Type B pancreatic cell (in vitro differentiated cells): Measurements from ENCODE around the gene NDUFS2. TPM values are rescaled to one million over a fixed set of nuclear protein-coding genes. Genes with fewer than 3 reads are reported as not detected.

Source experiments
- DNase-seq: peaks from one replicate; pipeline ENCODE4 v3.0.0; 2021; ENCODE audit warnings: mixed read lengths; ENCODE audit not compliant: unreplicated experiment; ENCODE audit errors: extremely low spot score
- H3K27ac Mint-ChIP-seq: 2 replicates; pipeline ENCODE4 v1.8.0; 2021; ENCODE audit warnings: mild to moderate bottlenecking, mixed read lengths
- H3K27me3 Mint-ChIP-seq: 2 replicates; pipeline ENCODE4 v1.8.0; 2021; ENCODE audit warnings: mixed read lengths
- H3K36me3 Mint-ChIP-seq: 2 replicates; pipeline ENCODE4 v1.8.0; 2021; ENCODE audit warnings: mixed read lengths
- H3K4me1 Mint-ChIP-seq: one replicate; pipeline ENCODE4 v1.8.0; 2021; ENCODE audit warnings: mixed read lengths; ENCODE audit not compliant: unreplicated experiment
- H3K4me3 Mint-ChIP-seq: 2 replicates; pipeline ENCODE4 v1.8.0; 2021; ENCODE audit warnings: mild to moderate bottlenecking, mixed read lengths
- H3K9me3 Mint-ChIP-seq: 2 replicates; pipeline ENCODE4 v1.8.0; 2021; ENCODE audit warnings: mixed read lengths
- total RNA-seq: library from RNA; stranded (reverse); gene quantifications from 2 replicates; pipeline ENCODE4 v1.2.1, GENCODE V29; 2021; ENCODE audit warnings: low replicate concordance
- TF ChIP-seq, protein P1 (sequence below): fragments of 200-600 bp; sonication (generic); conservative IDR thresholded peaks from 2 replicates; pipeline ENCODE4 v1.5.0; 2021; ENCODE audit warnings: antibody characterized with exemption, mild to moderate bottlenecking

The NDUFS2 gene
- total RNA-seq, 1 donor from 2014 or later: 93.1 TPM

DNA sequence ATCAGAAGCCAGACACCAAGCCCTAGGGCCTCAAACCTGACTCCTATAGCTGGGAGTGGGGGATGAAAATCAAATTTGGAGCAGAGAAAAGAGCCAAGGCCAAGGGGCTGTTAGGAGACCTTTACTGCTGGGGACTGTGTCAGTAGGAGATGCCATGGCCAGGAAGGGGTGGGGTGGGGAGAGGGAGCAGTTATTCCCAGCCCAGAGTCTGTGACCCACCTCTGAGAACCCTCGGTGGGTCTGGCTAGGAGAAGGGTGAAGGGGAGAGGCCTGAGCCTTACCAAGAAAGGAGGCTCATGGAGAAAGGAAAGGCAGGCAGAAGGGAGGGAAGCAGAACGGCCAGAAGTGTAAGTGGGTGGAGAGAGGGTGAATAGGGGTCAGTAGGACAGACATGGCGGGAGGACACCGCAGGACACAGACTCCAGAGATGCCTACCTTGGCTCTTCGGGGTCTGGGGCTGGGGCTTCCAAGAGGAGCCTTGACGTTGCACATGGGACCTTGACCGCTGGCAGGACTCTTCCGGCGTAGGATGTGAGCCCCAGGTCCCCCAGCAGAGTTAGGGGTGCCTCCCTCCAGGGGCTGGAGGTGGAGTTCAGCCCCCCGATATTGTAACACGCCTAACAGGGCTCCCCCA is 4.5 kb upstream of the NDUFS2 start:
- Mint-ChIP-seq H3K27me3 (peaks cover 9% of the 10 kb centered on the region), H3K36me3 (no peaks in the 10 kb centered on the region), H3K27ac (peak overlapping the region; percentile 48), H3K4me3 (peak overlapping the region; percentile 72), H3K4me1 (peaks cover 29% of the 10 kb centered on the region), H3K9me3 (no peaks in the 10 kb centered on the region)
- TF ChIP-seq, protein P1, sequence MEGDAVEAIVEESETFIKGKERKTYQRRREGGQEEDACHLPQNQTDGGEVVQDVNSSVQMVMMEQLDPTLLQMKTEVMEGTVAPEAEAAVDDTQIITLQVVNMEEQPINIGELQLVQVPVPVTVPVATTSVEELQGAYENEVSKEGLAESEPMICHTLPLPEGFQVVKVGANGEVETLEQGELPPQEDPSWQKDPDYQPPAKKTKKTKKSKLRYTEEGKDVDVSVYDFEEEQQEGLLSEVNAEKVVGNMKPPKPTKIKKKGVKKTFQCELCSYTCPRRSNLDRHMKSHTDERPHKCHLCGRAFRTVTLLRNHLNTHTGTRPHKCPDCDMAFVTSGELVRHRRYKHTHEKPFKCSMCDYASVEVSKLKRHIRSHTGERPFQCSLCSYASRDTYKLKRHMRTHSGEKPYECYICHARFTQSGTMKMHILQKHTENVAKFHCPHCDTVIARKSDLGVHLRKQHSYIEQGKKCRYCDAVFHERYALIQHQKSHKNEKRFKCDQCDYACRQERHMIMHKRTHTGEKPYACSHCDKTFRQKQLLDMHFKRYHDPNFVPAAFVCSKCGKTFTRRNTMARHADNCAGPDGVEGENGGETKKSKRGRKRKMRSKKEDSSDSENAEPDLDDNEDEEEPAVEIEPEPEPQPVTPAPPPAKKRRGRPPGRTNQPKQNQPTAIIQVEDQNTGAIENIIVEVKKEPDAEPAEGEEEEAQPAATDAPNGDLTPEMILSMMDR: no peak
- DNase-seq: no peak

DNA sequence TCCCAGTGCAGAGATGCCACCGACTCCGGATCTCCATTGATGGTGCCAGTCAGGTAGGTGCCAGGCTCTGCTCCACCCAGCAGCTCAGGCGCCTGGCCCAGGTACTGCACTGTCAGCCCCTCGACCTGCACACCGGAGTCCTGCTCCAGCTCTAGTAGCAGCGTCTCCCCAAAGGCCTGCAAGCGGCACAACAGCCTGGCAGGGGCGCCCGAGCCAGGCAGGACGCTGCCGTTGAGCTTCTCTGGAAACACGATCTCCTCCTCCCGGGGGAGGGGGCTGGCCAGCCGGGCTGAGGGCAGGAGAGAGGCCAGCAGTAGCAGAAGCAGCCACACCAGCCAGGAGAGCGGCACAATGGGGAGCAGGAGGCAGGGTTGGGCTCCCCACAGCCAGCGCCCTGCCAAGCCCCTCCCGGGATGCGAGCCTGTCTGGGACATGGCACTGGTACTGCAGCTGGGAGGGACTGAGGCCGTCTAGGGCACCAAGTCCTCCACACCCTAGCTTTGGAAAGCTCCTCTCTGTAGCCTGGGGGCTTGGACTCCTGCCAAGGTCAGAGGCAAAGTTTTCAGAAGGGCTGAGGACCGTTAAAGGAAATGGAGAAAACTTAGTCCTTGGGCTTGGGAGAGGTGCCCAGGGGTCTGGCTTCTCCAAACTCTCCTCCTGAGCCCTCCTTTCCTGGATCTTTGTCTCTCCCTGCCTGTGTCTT is 3.8 kb upstream of the NDUFS2 start:
- TF ChIP-seq, protein P1: no peak
- H3K27me3 Mint-ChIP-seq: peaks cover 9% of the 10 kb centered on the region
- no peaks in the 10 kb centered on the region for H3K9me3 Mint-ChIP-seq
- no peaks in the 10 kb centered on the region for H3K36me3 Mint-ChIP-seq
- peaks cover 27% of the 10 kb centered on the region for H3K4me1 Mint-ChIP-seq
- peak overlapping the region; percentile 76 for H3K4me3 Mint-ChIP-seq
- no peak for DNase-seq
- H3K27ac Mint-ChIP-seq: peak overlapping the region; percentile 50

DNA sequence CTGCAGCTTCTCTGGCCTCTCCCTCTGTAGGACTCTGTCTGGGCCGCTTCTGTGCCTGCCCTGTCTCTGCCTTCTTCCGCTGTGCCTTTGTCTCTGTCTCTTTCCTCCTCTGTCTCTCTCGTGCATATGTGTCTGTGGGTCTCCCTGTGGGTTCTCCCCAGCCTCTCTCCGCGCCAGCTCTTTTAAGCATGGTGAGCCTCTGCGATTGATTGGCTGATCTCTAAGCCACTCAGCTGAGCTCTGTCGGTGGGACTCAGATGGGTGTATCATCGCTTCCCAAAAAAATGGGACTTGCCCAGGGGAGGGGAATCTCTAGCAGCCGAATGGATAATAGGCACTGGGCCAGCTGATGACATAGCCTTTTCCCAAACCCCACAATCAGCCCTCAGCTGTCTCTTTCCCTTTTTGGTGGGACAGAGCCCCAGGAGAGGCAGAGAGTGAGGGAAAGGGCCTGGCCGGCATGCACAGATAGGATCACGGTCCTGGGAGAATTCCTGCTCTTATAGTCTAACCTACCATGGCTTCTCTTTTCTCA is 3.2 kb upstream of the NDUFS2 start, which contains the start of gene ADAMTS4:
Gene ADAMTS4 (minus strand): TSS at position 158 of the 535 bp plus-strand sequence. CDS start 427 bp downstream, outside the sequence.
- DNase-seq: no peak
- Mint-ChIP-seq H3K27me3 (peaks cover 9% of the 10 kb centered on the region), H3K9me3 (no peaks in the 10 kb centered on the region), H3K27ac (peak within 1 kb of the TSS; percentile 50), H3K36me3 (peaks cover under 1% of the 10 kb centered on the region), H3K4me1 (peaks cover 27% of the 10 kb centered on the region), H3K4me3 (peak within 1 kb of the TSS; percentile 76)
- TF ChIP-seq, protein P1: no peak

DNA sequence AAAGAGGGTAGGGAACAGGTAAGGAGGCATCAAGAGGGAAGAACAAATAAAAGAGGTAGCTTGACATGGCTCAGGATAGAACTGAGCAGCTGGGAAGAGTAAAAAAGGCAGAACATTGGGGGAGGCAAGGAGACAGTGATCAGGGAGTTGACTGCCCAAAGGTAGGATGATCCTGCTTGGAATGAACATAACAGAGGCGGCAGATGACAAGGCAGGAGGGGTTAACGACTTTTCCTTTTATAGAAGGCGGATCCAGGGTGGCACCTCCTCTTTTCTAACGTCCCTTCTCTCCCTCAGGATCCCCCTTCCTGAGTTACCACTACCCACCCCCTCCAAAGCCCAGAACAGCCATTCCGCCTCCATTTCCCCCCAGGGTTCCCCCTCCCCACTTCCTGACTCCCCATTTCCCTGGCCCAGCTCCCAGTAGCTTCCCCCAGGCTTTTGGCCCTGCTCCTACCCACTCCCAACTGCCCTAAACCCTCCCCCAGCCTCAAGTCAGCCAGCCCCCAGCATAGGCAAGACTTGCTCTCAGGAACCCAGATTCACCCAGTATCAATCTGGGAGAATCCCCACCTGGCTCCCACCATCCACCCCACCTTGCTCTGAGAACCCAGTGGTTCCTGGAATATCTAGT is 2.5 kb upstream of the NDUFS2 start:
- Mint-ChIP-seq H3K36me3 (peaks cover 7% of the 10 kb centered on the region), H3K4me1 (peaks cover 34% of the 10 kb centered on the region), H3K27ac (no peak overlapping the region), H3K4me3 (peak overlapping the region; percentile 29), H3K27me3 (peaks cover 9% of the 10 kb centered on the region), H3K9me3 (no peaks in the 10 kb centered on the region)
- TF ChIP-seq, protein P1: no peak
- no peak for DNase-seq

DNA sequence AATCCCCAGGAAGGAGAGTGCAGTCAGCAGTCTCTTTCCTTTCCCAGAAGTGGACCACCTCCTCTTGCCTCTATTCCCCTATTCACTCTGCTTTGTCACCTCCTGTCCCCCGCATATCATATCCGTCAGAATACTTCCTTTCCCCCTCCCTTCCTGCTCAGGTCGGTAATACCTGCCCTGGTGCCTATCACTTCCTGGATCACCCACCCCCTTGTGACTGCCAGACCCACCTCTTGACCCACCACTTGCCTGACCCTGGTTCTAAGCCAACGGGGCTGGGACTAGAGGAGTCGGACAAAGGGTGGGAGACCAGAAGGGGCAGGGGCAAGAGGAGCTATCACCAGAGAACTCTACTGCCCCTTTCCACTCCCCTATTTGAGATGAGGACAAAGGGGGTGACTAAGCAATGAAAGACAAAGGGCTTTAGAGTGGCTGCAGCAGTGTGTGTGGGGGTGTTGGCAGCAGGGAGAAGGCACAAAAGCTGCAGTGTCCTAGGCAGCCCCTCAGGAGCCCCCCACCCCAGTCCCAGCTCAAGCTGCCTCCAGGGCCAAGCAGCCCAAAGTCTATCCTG is 1.7 kb upstream of the NDUFS2 start:
- TF ChIP-seq, protein P1: no peak
- peaks cover 39% of the 10 kb centered on the region for H3K4me1 Mint-ChIP-seq
- H3K27me3 Mint-ChIP-seq: peaks cover 9% of the 10 kb centered on the region
- H3K4me3 Mint-ChIP-seq: no peak overlapping the region
- H3K9me3 Mint-ChIP-seq: no peaks in the 10 kb centered on the region
- peaks cover 11% of the 10 kb centered on the region for H3K36me3 Mint-ChIP-seq
- peak overlapping the region; percentile 97 for H3K27ac Mint-ChIP-seq
- no peak for DNase-seq
